HL-60 (cell line): ENCODE data around the gene KLF2.
A peak's percentile ranks its signal among the peaks of the same experiment; 100 is the strongest.

ENCODE experiments used
- DNase-seq, 2 experiments: peaks; one replicate each; pipeline ENCODE4 v3.0.0-alpha.2; 2010 to 2020; ENCODE audit warnings: low read depth in 1 of 2, low spot score in 1 of 2
- H3K27ac ChIP-seq: fragments of 250-450 bp; sonication (Bioruptor Pico); replicated peaks from 2 replicates; pipeline ENCODE4 v1.5.1; 2020; ENCODE audit warnings: mild to moderate bottlenecking, moderate library complexity
- H3K27me3 ChIP-seq: fragments of 250-450 bp; sonication (Bioruptor Pico); 2 replicates; pipeline ENCODE4 v1.5.1; 2021; ENCODE audit warnings: mild to moderate bottlenecking, moderate library complexity; ENCODE audit not compliant: insufficient read depth, poor library complexity, severe bottlenecking
- H3K4me3 ChIP-seq: replicated peaks from 2 replicates; pipeline ENCODE4 v1.5.1; 2011; ENCODE audit warnings: mild to moderate bottlenecking, control low read depth, low read length; ENCODE audit not compliant: insufficient read depth
- GABPA ChIP-seq: IDR thresholded peaks from 2 replicates; pipeline ENCODE4 v1.6.1; 2012; ENCODE audit warnings: low read depth
- POLR2AphosphoS5 ChIP-seq: IDR thresholded peaks from 2 replicates; pipeline ENCODE4 v1.6.1; 2012; ENCODE audit warnings: low read depth
- REST ChIP-seq: IDR thresholded peaks from 2 replicates; pipeline ENCODE4 v1.6.1; 2012; ENCODE audit warnings: low read depth; ENCODE audit not compliant: insufficient replicate concordance
- SPI1 ChIP-seq: IDR thresholded peaks from 2 replicates; pipeline ENCODE4 v1.6.1; 2012; ENCODE audit warnings: low read depth, mild to moderate bottlenecking, borderline replicate concordance
- TF ChIP-seq, protein P1 (sequence below): IDR thresholded peaks from one replicate; pipeline ENCODE4 v1.5.1; 2011; ENCODE audit warnings: low read length, control low read depth, inconsistent platforms; ENCODE audit not compliant: insufficient read depth

The KLF2 gene

GRCh38 chr19:16326401-16327168 lies 2.0 kb downstream of the KLF2 start:
- Histone ChIP-seq H3K27me3 (peaks cover 17% of the 10 kb centered on the region), H3K4me3 (peak overlapping the region; percentile 35), H3K27ac (no peak overlapping the region)
- TF ChIP-seq REST (no peak), GABPA (no peak), SPI1 (no peak), POLR2AphosphoS5 (no peak)
- TF ChIP-seq, protein P1, sequence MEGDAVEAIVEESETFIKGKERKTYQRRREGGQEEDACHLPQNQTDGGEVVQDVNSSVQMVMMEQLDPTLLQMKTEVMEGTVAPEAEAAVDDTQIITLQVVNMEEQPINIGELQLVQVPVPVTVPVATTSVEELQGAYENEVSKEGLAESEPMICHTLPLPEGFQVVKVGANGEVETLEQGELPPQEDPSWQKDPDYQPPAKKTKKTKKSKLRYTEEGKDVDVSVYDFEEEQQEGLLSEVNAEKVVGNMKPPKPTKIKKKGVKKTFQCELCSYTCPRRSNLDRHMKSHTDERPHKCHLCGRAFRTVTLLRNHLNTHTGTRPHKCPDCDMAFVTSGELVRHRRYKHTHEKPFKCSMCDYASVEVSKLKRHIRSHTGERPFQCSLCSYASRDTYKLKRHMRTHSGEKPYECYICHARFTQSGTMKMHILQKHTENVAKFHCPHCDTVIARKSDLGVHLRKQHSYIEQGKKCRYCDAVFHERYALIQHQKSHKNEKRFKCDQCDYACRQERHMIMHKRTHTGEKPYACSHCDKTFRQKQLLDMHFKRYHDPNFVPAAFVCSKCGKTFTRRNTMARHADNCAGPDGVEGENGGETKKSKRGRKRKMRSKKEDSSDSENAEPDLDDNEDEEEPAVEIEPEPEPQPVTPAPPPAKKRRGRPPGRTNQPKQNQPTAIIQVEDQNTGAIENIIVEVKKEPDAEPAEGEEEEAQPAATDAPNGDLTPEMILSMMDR, result no peak
- no peak for DNase-seq

DNA sequence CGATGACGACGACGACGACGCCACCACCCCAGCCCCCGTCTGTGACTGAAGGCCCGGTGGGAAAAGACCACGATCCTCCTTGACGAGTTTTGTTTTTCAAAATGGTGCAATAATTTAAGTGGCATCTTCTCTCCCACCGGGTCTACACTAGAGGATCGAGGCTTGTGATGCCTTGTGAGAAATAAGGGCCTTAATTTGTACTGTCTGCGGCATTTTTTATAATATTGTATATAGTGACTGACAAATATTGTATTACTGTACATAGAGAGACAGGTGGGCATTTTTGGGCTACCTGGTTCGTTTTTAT lies 2.5 kb downstream of the KLF2 start:
- H3K4me3 ChIP-seq, result no peak overlapping the region

GRCh38 chr19:16327501-16327900 lies 2.9 kb downstream of the KLF2 start:
- DNase-seq, result no peak

More for the DNA sequence above, 2.5 kb downstream of the KLF2 start:
- DNase-seq, result no peak
- peaks cover 17% of the 10 kb centered on the region for H3K27me3 ChIP-seq
- no peak for TF ChIP-seq GABPA
- TF ChIP-seq, protein P1, result no peak
- no peak for TF ChIP-seq SPI1
- no peak for TF ChIP-seq REST
- no peak for TF ChIP-seq POLR2AphosphoS5
- no peak overlapping the region; the same call in 1 of the 2 replicates for H3K27ac ChIP-seq

More at GRCh38 chr19:16327501-16327900, 2.9 kb downstream of the KLF2 start:
- peak overlapping the region; percentile 78 for H3K27ac ChIP-seq
- H3K27me3 ChIP-seq, result peaks cover 17% of the 10 kb centered on the region
- no peak overlapping the region for H3K4me3 ChIP-seq
- TF ChIP-seq POLR2AphosphoS5 (no peak), SPI1 (no peak), GABPA (no peak), REST (no peak)
- TF ChIP-seq, protein P1, result no peak
